WTC11 (cell line): ENCODE results near the gene GLOD4. TPM values are rescaled to one million over a fixed set of nuclear protein-coding genes. Genes with fewer than 3 reads are reported as not detected.

ENCODE experiments used
- ATAC-seq: fragments of 200-7000 bp; cut with Tn5 transposase; 2 replicates; pipeline ENCODE4 v1.10.0; 2021; ENCODE audit warnings: mild to moderate bottlenecking, moderate library complexity
- CTCF ChIA-PET: fragments of 300-600 bp; sonication (Branson Sonifier 250); formaldehyde crosslinking; loops from one replicate; lab custom pipeline; 2021; ENCODE audit warnings: antibody characterized with exemption; lab: Charles Lee
- POLR2A ChIA-PET: fragments of 350-600 bp; sonication (Branson Sonifier 250); formaldehyde crosslinking; loops from one replicate; lab custom pipeline; 2021; ENCODE audit warnings: antibody characterized with exemption; lab: Charles Lee
- DNase-seq: peaks from one replicate; pipeline ENCODE4 v3.0.0; 2021; ENCODE audit warnings: low spot score
- H3K27ac Mint-ChIP-seq: 2 replicates; pipeline ENCODE4 v1.8.0; 2021; ENCODE audit warnings: mixed read lengths
- H3K27me3 Mint-ChIP-seq: 2 replicates; pipeline ENCODE4 v1.8.0; 2021; ENCODE audit warnings: low read depth, mild to moderate bottlenecking, moderate library complexity, mixed read lengths
- H3K36me3 Mint-ChIP-seq: 2 replicates; pipeline ENCODE4 v1.8.0; 2021; ENCODE audit warnings: mixed read lengths
- H3K4me1 Mint-ChIP-seq: 2 replicates; pipeline ENCODE4 v1.8.0; 2022; ENCODE audit warnings: mixed read lengths
- H3K4me3 Mint-ChIP-seq: 2 replicates; pipeline ENCODE4 v1.8.0; 2021; ENCODE audit warnings: mild to moderate bottlenecking, moderate library complexity, mixed read lengths
- H3K9me3 Mint-ChIP-seq: 2 replicates; pipeline ENCODE4 v1.8.0; 2021; ENCODE audit warnings: mixed read lengths
- AR ChIP-seq: fragments of 250-450 bp; sonication (Bioruptor Pico); IDR thresholded peaks from 2 replicates; pipeline ENCODE4 v1.9.0; 2021; ENCODE audit warnings: mild to moderate bottlenecking
- ARID4B ChIP-seq: sonication (generic); formaldehyde crosslinking; IDR thresholded peaks from 2 replicates; pipeline ENCODE4 v1.8.0; 2023; ENCODE audit warnings: missing genetic modification reagents, mild to moderate bottlenecking, borderline replicate concordance
- ATF3 ChIP-seq: sonication (generic); formaldehyde crosslinking; conservative IDR thresholded peaks from 2 replicates; pipeline ENCODE4 v1.8.1; 2022; ENCODE audit warnings: mild to moderate bottlenecking, missing genetic modification reagents
- E2F1 ChIP-seq: sonication (generic); formaldehyde crosslinking; IDR thresholded peaks from 2 replicates; pipeline ENCODE4 v1.8.0; 2022; ENCODE audit warnings: mild to moderate bottlenecking, missing genetic modification reagents
- E2F4 ChIP-seq: sonication (generic); formaldehyde crosslinking; IDR thresholded peaks from 2 replicates; pipeline ENCODE4 v1.8.1; 2022; ENCODE audit warnings: low read depth, mild to moderate bottlenecking, moderate library complexity, missing genetic modification reagents, borderline replicate concordance
- ELF4 ChIP-seq: sonication (generic); formaldehyde crosslinking; IDR thresholded peaks from 2 replicates; pipeline ENCODE4 v1.8.1; 2022; ENCODE audit warnings: low read depth, mild to moderate bottlenecking, moderate library complexity, missing genetic modification reagents
- ERG ChIP-seq: fragments of 250-450 bp; sonication (Bioruptor Pico); IDR thresholded peaks from 2 replicates; pipeline ENCODE4 v1.8.0; 2021; ENCODE audit warnings: mild to moderate bottlenecking
- FOXJ3 ChIP-seq: sonication (generic); formaldehyde crosslinking; IDR thresholded peaks from 2 replicates; pipeline ENCODE4 v1.9.0; 2021; ENCODE audit warnings: missing genetic modification reagents, mild to moderate bottlenecking, borderline replicate concordance
- FOXK1 ChIP-seq: sonication (generic); formaldehyde crosslinking; IDR thresholded peaks from 2 replicates; pipeline ENCODE4 v1.8.0; 2022; ENCODE audit warnings: mild to moderate bottlenecking, moderate library complexity, missing genetic modification reagents
- GABPB1 ChIP-seq: sonication (generic); formaldehyde crosslinking; IDR thresholded peaks from 2 replicates; pipeline ENCODE4 v1.8.1; 2023; ENCODE audit warnings: mild to moderate bottlenecking, missing genetic modification reagents
- GRHL2 ChIP-seq: fragments of 250-450 bp; sonication (Bioruptor Pico); IDR thresholded peaks from 2 replicates; pipeline ENCODE4 v1.8.0; 2022; ENCODE audit warnings: mild to moderate bottlenecking, moderate library complexity; ENCODE audit not compliant: insufficient replicate concordance, severe bottlenecking
- HMGXB4 ChIP-seq: sonication (generic); formaldehyde crosslinking; IDR thresholded peaks from 2 replicates; pipeline ENCODE4 v1.8.1; 2023; ENCODE audit warnings: mild to moderate bottlenecking, moderate library complexity, missing genetic modification reagents
- MLX ChIP-seq: sonication (generic); formaldehyde crosslinking; IDR thresholded peaks from 2 replicates; pipeline ENCODE4 v1.8.1; 2023; ENCODE audit warnings: mild to moderate bottlenecking, missing genetic modification reagents, moderate library complexity
- OVOL2 ChIP-seq: fragments of 250-450 bp; sonication (Bioruptor Pico); IDR thresholded peaks from 2 replicates; pipeline ENCODE4 v1.9.0; 2021; ENCODE audit warnings: mild to moderate bottlenecking, borderline replicate concordance
- SMAD3 ChIP-seq: sonication (generic); formaldehyde crosslinking; IDR thresholded peaks from 2 replicates; pipeline ENCODE4 v1.8.0; 2022; ENCODE audit warnings: missing genetic modification reagents, mild to moderate bottlenecking, borderline replicate concordance
- SP1 ChIP-seq: sonication (generic); formaldehyde crosslinking; conservative IDR thresholded peaks from 2 replicates; pipeline ENCODE4 v1.8.1; 2022; ENCODE audit warnings: missing genetic modification reagents
- TCF7 ChIP-seq: sonication (generic); formaldehyde crosslinking; IDR thresholded peaks from 2 replicates; pipeline ENCODE4 v1.8.0; 2022; ENCODE audit warnings: mild to moderate bottlenecking, low read depth, missing genetic modification reagents, moderate library complexity
- ZNF138 ChIP-seq: sonication (generic); formaldehyde crosslinking; conservative IDR thresholded peaks from 2 replicates; pipeline ENCODE4 v1.8.1; 2022; ENCODE audit warnings: mild to moderate bottlenecking, moderate library complexity, missing genetic modification reagents
- ZNF232 ChIP-seq: sonication (generic); formaldehyde crosslinking; IDR thresholded peaks from 2 replicates; pipeline ENCODE4 v1.8.0; 2022; ENCODE audit warnings: mild to moderate bottlenecking, missing genetic modification reagents
- total RNA-seq: library from RNA; stranded (reverse); gene quantifications from 3 replicates; pipeline ENCODE4 v1.2.3, GENCODE V29; 2021

The GLOD4 gene
- total RNA-seq, 1 experiment from 2014 or later = 69.0 TPM

GRCh38 chr17:773467-774312 lies 8.4 kb downstream of the GLOD4 start:
- Mint-ChIP-seq H3K36me3 (peaks cover 82% of the 10 kb centered on the region), H3K4me3 (no peak overlapping the region), H3K9me3 (no peaks in the 10 kb centered on the region), H3K27me3 (no peaks in the 10 kb centered on the region), H3K27ac (no peak overlapping the region; the same call in 1 of the 2 replicates), H3K4me1 (no peaks in the 10 kb centered on the region)
- DNase-seq = no peak
- TF ChIP-seq GABPB1 (CRISPR knock-in tag) = no peak
- no peak for TF ChIP-seq FOXK1 (CRISPR knock-in tag)
- TF ChIP-seq ZNF232 (CRISPR knock-in tag) = no peak
- no peak for TF ChIP-seq HMGXB4 (CRISPR knock-in tag)
- no peak for TF ChIP-seq SP1 (CRISPR knock-in tag)
- no peak for TF ChIP-seq E2F1 (CRISPR knock-in tag)
- no peak for TF ChIP-seq SMAD3 (CRISPR knock-in tag)
- TF ChIP-seq ARID4B = no peak
- TF ChIP-seq ELF4 (CRISPR knock-in tag) = no peak
- no peak for TF ChIP-seq GRHL2 (CRISPR knock-in tag)
- TF ChIP-seq E2F4 = no peak
- TF ChIP-seq ERG (CRISPR knock-in tag) = no peak
- ChIA-PET CTCF (no interaction called here), POLR2A (interaction anchor here (0.7 kb wide), 1 partner anchor 57 kb away, joined by 3 read pairs; no protein-coding TSS in a partner anchor)
- ATAC-seq = no peak

- H3K36me3 Mint-ChIP-seq = peaks cover 79% of the 10 kb centered on the region
- no peak for DNase-seq
- no peak for TF ChIP-seq MLX (CRISPR knock-in tag)
- no peak for TF ChIP-seq FOXJ3 (CRISPR knock-in tag)
- no peak for TF ChIP-seq AR (CRISPR knock-in tag)
- no peak for TF ChIP-seq OVOL2 (CRISPR knock-in tag)
- no peak for TF ChIP-seq ZNF138 (CRISPR knock-in tag)
- no peak for TF ChIP-seq TCF7
- TF ChIP-seq ATF3 = no peak
- TF ChIP-seq, all 79 proteins: peak for 0
- ChIA-PET CTCF (no interaction called here), POLR2A (interaction anchor here (0.7 kb wide), 2 partner anchors 44 to 57 kb away, joined by 3 read pairs; no protein-coding TSS in a partner anchor)
- no peaks in the 10 kb centered on the region for H3K9me3 Mint-ChIP-seq
- H3K4me3 Mint-ChIP-seq = no peak overlapping the region
- no peak overlapping the region for H3K27ac Mint-ChIP-seq
- no peak for ATAC-seq
- no peaks in the 10 kb centered on the region for H3K4me1 Mint-ChIP-seq
- H3K27me3 Mint-ChIP-seq = no peaks in the 10 kb centered on the region
Measured at GRCh38 chr17:773016-773415, 9.1 kb downstream of the GLOD4 start.
